Measurements from ENCODE around the gene BAHD1. TPM values are rescaled to one million over a fixed set of nuclear protein-coding genes. Genes with fewer than 3 reads are reported as not detected.

The BAHD1 gene
- total RNA-seq, 2 donors from 2014 or later: 10.1 to 16.2 TPM

DNA sequence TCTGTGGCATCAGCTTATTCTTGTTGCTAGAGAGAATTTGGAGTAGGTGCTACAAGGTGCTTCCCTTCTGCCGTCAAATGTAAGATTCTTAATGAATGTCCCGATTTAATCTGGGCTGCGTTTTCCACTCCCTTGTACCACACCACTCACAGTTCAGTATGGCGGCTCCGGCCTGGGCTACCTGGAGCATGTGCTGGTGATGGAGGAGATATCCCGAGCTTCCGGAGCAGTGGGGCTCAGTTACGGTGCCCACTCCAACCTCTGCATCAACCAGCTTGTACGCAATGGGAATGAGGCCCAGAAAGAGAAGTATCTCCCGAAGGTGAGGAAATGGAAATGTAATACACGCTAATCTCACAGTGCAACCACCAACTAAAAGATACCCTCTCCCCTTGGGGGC lies 30.3 kb upstream of the BAHD1 start:
- WGBS, 2 donors: 93 to 98% methylated on average over 11 of the region's 11 CpGs
- Histone ChIP-seq H3K4me1 (peaks cover 27% of the 10 kb centered on the region), H3K27me3 (no peaks in the 10 kb centered on the region), H3K9me3 (no peaks in the 10 kb centered on the region), H3K27ac (no peak overlapping the region), H3K36me3 (replicated peaks in 1 of 2; ENCODE audit: insufficient read depth in 1 of 2, low read depth in 2 of 2) (peaks cover 0 to 11% of the 10 kb centered on the region in 2 donors), H3K4me3 (no peak overlapping the region)
- ATAC-seq (no peak), DNase-seq (no peak)
- TF ChIP-seq POLR2A (IDR thresholded peaks at IDR 0.05): no peak
- TF ChIP-seq, protein P1, sequence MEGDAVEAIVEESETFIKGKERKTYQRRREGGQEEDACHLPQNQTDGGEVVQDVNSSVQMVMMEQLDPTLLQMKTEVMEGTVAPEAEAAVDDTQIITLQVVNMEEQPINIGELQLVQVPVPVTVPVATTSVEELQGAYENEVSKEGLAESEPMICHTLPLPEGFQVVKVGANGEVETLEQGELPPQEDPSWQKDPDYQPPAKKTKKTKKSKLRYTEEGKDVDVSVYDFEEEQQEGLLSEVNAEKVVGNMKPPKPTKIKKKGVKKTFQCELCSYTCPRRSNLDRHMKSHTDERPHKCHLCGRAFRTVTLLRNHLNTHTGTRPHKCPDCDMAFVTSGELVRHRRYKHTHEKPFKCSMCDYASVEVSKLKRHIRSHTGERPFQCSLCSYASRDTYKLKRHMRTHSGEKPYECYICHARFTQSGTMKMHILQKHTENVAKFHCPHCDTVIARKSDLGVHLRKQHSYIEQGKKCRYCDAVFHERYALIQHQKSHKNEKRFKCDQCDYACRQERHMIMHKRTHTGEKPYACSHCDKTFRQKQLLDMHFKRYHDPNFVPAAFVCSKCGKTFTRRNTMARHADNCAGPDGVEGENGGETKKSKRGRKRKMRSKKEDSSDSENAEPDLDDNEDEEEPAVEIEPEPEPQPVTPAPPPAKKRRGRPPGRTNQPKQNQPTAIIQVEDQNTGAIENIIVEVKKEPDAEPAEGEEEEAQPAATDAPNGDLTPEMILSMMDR (IDR thresholded peaks at IDR 0.05): no peak
- intact Hi-C loops (cut with DNase I): no loop called here

DNA sequence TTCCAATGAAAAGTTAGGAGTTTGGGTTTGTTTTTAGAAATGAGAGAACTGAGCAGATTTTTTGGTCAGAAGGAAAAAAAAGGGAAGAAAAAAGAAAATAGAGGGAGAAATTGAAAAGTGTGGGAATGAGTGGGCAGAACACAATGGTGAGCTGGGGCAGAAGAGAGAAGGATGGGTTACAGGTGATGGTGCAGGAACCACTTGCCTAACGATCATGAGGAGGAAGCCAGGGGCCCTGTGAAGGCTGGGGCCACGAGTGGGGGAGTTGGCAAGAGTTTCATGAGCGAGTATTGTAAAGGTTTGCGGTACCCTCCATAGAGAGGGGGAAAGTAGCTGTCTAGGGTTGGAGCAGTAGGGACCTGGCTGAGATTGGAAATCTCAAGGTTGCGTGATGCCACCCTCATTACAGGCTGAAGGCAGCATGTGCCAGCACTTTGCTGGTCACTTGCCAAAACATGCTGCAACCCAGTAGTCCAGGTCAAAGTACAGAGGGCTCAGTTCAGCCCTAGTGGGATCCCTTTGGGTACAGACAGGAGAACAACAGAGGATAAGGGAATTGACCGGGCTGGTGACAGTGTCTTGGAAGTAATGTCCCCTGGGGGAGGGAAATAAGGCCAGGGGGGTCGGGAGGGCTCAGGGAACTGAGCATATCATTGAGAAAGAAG lies 28.5 kb upstream of the BAHD1 start:
- ATAC-seq (peak; percentile 95), DNase-seq (peak; percentile 84 to 92 (median 90))
- H3K27me3 ChIP-seq: no peaks in the 10 kb centered on the region
- H3K9me3 ChIP-seq: no peaks in the 10 kb centered on the region
- H3K27ac ChIP-seq: no peak overlapping the region
- intact Hi-C loops (cut with DNase I): no loop called here
- H3K36me3 ChIP-seq (replicated peaks in 1 of 2; ENCODE audit: insufficient read depth in 1 of 2, low read depth in 2 of 2): peaks cover 0 to 17% of the 10 kb centered on the region in 2 donors
- 22 to 28% methylated on average over 6 to 7 of the region's 7 CpGs for WGBS, 2 donors
- no peak overlapping the region for H3K4me3 ChIP-seq
- H3K4me1 ChIP-seq: peaks cover 13% of the 10 kb centered on the region
- TF ChIP-seq, protein P1 (IDR thresholded peaks at IDR 0.05): no peak
- no peak for TF ChIP-seq POLR2A (IDR thresholded peaks at IDR 0.05)

DNA sequence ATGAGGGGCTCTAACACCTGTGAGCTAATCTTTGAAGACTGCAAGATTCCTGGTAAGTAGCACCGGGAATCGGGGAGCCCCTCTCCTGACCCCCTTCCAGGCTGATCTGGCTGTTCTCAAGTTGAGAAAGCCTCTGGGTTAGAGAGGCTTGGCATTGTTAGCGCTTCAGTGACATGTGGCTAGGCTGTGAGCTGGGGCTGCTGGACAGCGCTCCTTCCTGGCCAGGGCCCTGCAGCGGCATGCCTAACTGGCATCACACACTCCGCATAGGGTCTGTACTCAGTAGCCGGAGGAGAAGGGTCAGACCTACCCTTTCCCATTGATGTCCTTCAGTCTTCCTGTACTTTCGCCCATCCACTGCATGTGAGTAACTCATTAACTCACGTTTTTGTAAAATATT lies 27.7 kb upstream of the BAHD1 start:
- TF ChIP-seq, protein P1 (IDR thresholded peaks at IDR 0.05): no peak
- TF ChIP-seq POLR2A (IDR thresholded peaks at IDR 0.05): no peak
- Histone ChIP-seq H3K27ac (no peak overlapping the region), H3K27me3 (no peaks in the 10 kb centered on the region), H3K36me3 (replicated peaks in 1 of 2; ENCODE audit: insufficient read depth in 1 of 2, low read depth in 2 of 2) (peaks cover 0 to 17% of the 10 kb centered on the region in 2 donors), H3K4me3 (no peak overlapping the region), H3K4me1 (peaks cover 13% of the 10 kb centered on the region), H3K9me3 (no peaks in the 10 kb centered on the region)
- intact Hi-C loops (cut with DNase I): no loop called here
- no peak for DNase-seq
- WGBS, 2 donors: 88 to 89% methylated on average over 9 of the region's 9 CpGs
- no peak for ATAC-seq

DNA sequence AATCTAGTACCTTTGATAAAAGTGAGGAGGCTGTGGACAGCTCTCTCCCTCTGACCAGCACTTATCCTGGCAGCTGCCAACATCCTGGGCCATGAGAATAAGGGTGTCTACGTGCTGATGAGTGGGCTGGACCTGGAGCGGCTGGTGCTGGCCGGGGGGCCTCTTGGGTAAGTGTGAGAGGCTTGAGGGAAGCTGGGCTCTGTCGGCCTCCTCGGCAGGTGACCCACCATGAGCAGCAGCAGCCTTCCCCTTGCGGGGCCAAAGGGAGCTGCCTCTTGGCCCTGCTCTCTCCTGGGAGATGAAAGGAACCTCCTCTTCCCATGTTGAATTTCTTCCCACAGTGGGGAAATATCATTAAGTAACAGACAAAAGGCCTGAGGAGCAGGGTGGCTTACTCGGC lies 25.9 kb upstream of the BAHD1 start:
- Histone ChIP-seq H3K4me1 (peaks cover 20% of the 10 kb centered on the region), H3K36me3 (replicated peaks in 1 of 2; ENCODE audit: insufficient read depth in 1 of 2, low read depth in 2 of 2) (peaks cover 0 to 17% of the 10 kb centered on the region in 2 donors), H3K27me3 (no peaks in the 10 kb centered on the region), H3K4me3 (no peak overlapping the region), H3K27ac (no peak overlapping the region), H3K9me3 (no peaks in the 10 kb centered on the region)
- intact Hi-C loops (cut with DNase I): loop anchor here (5.0 kb wide), 1 partner anchor 48 kb away; no protein-coding TSS in a partner anchor
- TF ChIP-seq, protein P1 (IDR thresholded peaks at IDR 0.05): no peak
- TF ChIP-seq POLR2A (IDR thresholded peaks at IDR 0.05): no peak
- 90 to 94% methylated on average over 5 to 6 of the region's 7 CpGs for WGBS, 2 donors
- DNase-seq: no peak
- ATAC-seq: no peak

DNA sequence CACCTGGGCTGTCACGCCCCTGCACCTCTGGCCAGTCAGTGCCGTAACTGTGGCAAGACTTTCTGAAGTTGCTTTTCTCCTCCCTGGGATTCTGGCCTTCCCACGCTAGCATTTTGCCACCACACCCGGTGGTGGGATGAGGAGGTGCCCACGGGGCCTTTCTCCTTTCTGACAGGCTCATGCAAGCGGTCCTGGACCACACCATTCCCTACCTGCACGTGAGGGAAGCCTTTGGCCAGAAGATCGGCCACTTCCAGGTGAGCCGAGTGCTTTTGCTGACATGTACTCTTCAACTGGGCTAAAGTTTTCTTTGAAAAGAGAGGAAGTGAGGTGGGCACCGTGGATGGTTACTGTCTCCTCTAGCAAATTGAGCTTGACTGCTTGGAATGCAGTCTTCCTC lies 25.5 kb upstream of the BAHD1 start:
- TF ChIP-seq, protein P1 (IDR thresholded peaks at IDR 0.05): no peak
- TF ChIP-seq POLR2A (IDR thresholded peaks at IDR 0.05): no peak
- Histone ChIP-seq H3K4me1 (peaks cover 24% of the 10 kb centered on the region), H3K27ac (no peak overlapping the region), H3K9me3 (no peaks in the 10 kb centered on the region), H3K27me3 (no peaks in the 10 kb centered on the region), H3K36me3 (replicated peaks in 1 of 2; ENCODE audit: insufficient read depth in 1 of 2, low read depth in 2 of 2) (peaks cover 0 to 17% of the 10 kb centered on the region in 2 donors), H3K4me3 (no peak overlapping the region)
- intact Hi-C loops (cut with DNase I): loop anchor here (5.0 kb wide), 1 partner anchor 48 kb away; no protein-coding TSS in a partner anchor
- ATAC-seq (no peak), DNase-seq (no peak)
- 89 to 90% methylated on average over 1 to 10 of the region's 10 CpGs for WGBS, 2 donors

All from body of pancreas (tissue), 4 donors.